BE2C (cell line): ENCODE results near the gene ZCCHC8.
"Not testable (repeated sequence)": the region's sequence is repeated elsewhere in the genome, so short reads cannot be mapped to it uniquely, and the experiment has no call there.

Source experiments
- DNase-seq: peaks from one replicate; pipeline ENCODE4 v3.0.0-alpha.2; 2020
- H3K27me3 ChIP-seq: fragments of 250-450 bp; sonication (Bioruptor Pico); 2 replicates; pipeline ENCODE4 v1.5.1; 2020; ENCODE audit warnings: mild to moderate bottlenecking
- H3K36me3 ChIP-seq: fragments of 250-450 bp; sonication (Bioruptor Pico); 2 replicates; pipeline ENCODE4 v1.5.1; 2020; ENCODE audit warnings: mild to moderate bottlenecking
- H3K4me1 ChIP-seq: fragments of 250-450 bp; sonication (Bioruptor Pico); 2 replicates; pipeline ENCODE4 v1.5.1; 2020
- H3K4me3 ChIP-seq: 2 replicates; pipeline ENCODE4 v1.5.1; 2011; ENCODE audit warnings: low read depth, low read length
- H3K9me3 ChIP-seq: fragments of 250-450 bp; sonication (Bioruptor Pico); 2 replicates; pipeline ENCODE4 v1.5.1; 2020
- TF ChIP-seq, protein P1 (sequence below): IDR thresholded peaks from 2 replicates; pipeline ENCODE4 v1.5.1; 2012; ENCODE audit warnings: mild to moderate bottlenecking, low read depth, low read length

ZCCHC8 gene

GRCh38 chr12:122467983-122468382 lies 32.7 kb downstream of the ZCCHC8 start:
- Histone ChIP-seq H3K4me1 (no peaks in the 10 kb centered on the region), H3K9me3 (no peaks in the 10 kb centered on the region), H3K27me3 (no peaks in the 10 kb centered on the region), H3K36me3 (peaks cover 12% of the 10 kb centered on the region), H3K4me3 (no peak overlapping the region)
- TF ChIP-seq, protein P1, sequence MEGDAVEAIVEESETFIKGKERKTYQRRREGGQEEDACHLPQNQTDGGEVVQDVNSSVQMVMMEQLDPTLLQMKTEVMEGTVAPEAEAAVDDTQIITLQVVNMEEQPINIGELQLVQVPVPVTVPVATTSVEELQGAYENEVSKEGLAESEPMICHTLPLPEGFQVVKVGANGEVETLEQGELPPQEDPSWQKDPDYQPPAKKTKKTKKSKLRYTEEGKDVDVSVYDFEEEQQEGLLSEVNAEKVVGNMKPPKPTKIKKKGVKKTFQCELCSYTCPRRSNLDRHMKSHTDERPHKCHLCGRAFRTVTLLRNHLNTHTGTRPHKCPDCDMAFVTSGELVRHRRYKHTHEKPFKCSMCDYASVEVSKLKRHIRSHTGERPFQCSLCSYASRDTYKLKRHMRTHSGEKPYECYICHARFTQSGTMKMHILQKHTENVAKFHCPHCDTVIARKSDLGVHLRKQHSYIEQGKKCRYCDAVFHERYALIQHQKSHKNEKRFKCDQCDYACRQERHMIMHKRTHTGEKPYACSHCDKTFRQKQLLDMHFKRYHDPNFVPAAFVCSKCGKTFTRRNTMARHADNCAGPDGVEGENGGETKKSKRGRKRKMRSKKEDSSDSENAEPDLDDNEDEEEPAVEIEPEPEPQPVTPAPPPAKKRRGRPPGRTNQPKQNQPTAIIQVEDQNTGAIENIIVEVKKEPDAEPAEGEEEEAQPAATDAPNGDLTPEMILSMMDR: no peak
- no peak for DNase-seq

GRCh38 chr12:122464317-122465042 lies 36.3 kb downstream of the ZCCHC8 start:
- not testable (repeated sequence) for H3K27me3 ChIP-seq, H3K9me3 ChIP-seq, H3K36me3 ChIP-seq, H3K4me1 ChIP-seq, DNase-seq, H3K4me3 ChIP-seq

DNA sequence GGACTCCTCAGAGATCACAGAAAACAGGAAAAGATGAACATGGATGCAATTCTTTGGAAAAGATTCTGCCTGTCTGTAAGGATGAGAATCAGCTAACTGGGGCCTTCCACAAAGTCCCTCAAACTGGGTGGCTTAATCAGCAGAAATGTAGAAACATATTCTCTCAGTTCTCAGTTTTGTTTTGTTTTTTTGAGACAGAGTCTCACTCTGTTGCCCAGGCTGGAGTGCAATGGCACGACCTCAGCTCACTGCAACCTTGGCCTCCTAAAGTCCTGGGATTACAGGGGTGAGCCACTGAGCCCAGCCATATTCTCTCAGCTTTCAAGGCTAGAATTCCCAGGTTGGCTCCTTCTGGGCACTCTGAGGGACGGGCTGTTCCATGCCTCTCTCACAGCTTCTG lies 40.1 kb downstream of the ZCCHC8 start:
- Histone ChIP-seq H3K36me3 (no peaks in the 10 kb centered on the region), H3K27me3 (no peaks in the 10 kb centered on the region), H3K4me1 (no peaks in the 10 kb centered on the region), H3K9me3 (no peaks in the 10 kb centered on the region), H3K4me3 (no peak overlapping the region)
- TF ChIP-seq, protein P1: no peak
- DNase-seq: no peak

- TF ChIP-seq, protein P1: no peak
- no peak overlapping the region for H3K4me3 ChIP-seq
These were observed 40.7 kb downstream of the ZCCHC8 start for GRCh38 chr12:122460061-122460460.

GRCh38 chr12:122459211-122459610 lies 41.5 kb downstream of the ZCCHC8 start:
- no peaks in the 10 kb centered on the region for H3K4me1 ChIP-seq
- TF ChIP-seq, protein P1: no peak
- H3K36me3 ChIP-seq: no peaks in the 10 kb centered on the region
- H3K9me3 ChIP-seq: no peaks in the 10 kb centered on the region
- H3K27me3 ChIP-seq: no peaks in the 10 kb centered on the region
- DNase-seq: no peak
- no peak overlapping the region for H3K4me3 ChIP-seq

More at GRCh38 chr12:122460061-122460460, 40.7 kb downstream of the ZCCHC8 start:
- Histone ChIP-seq H3K4me1 (no peaks in the 10 kb centered on the region), H3K36me3 (no peaks in the 10 kb centered on the region), H3K9me3 (no peaks in the 10 kb centered on the region), H3K27me3 (no peaks in the 10 kb centered on the region)
- no peak for DNase-seq

GRCh38 chr12:122458105-122459035 lies 42.4 kb downstream of the ZCCHC8 start:
- Histone ChIP-seq H3K27me3 (no peaks in the 10 kb centered on the region), H3K4me1 (no peaks in the 10 kb centered on the region), H3K36me3 (no peaks in the 10 kb centered on the region), H3K4me3 (no peak overlapping the region), H3K9me3 (no peaks in the 10 kb centered on the region)
- TF ChIP-seq, protein P1: no peak
- DNase-seq: no peak
